NT2/D1 (cell line): ENCODE measurements around the gene PRKCB.

ENCODE experiments used
- YY1 ChIP-seq: IDR thresholded peaks from 2 replicates; pipeline ENCODE4 v1.6.1; 2011; ENCODE audit not compliant: insufficient read length, insufficient read depth
- ZNF274 ChIP-seq: IDR thresholded peaks from 2 replicates; pipeline ENCODE4 v1.6.1; 2011; ENCODE audit warnings: mild to moderate bottlenecking, low read depth, low read length

GRCh38 chr16:23852794-23853562 is 17.2 kb downstream of the PRKCB start:
- TF ChIP-seq YY1 (no peak), ZNF274 (no peak)
